ENCODE measurements around the gene GPR162.

GPR162 gene

DNA sequence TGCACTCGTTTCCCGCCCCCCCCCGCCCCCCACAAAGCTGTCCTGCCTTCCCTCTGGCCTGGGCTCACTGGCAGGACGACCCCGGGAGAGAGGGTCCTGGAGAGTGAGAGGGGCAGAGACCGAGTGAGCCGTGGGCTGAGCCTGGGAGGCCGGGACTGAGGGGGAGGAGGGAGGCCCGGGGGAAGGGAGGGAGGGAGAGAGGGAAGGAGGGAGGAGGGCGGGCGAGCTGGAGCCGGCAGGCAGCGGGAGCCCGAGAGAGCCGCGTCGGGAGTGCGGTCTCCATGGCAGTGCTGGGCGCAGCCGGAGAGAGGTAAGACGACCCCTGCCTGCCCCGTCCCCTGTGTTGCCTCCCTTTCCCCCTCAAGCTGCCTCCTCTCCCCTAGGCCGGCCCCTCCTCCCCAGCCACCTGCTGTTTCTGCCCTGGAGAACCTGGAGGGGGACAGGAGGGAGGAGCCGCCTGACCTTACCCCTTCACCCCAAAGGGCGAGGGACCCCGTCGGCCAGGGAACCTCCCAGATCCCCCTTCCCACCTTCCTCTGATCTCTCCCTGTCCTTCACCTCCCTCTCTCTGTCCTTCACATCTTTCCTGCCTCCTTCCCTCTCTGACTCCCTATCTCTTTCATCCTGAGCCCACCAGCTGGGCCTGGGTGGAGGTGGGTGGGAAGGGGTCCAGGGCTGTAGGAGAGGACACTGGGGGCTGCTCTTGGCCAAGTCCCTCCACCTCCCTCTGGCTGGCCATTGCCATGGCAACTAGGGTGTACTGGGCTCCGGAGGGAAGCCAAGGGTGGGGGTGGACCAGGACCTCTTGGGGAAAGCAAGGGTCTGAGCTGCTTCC is at the start of gene GPR162:
Gene GPR162 (plus strand): TSS at position 231 of the 835 bp plus-strand sequence. CDS start 2,078 bp downstream, outside the sequence.
- H3K4me1 ChIP-seq (ENCODE audit: insufficient read depth, low read length, severe bottlenecking), result no peaks in the 10 kb centered on the region
- H3F3A ChIP-seq (ENCODE audit: insufficient read depth, low read length), result no peaks in the 10 kb centered on the region
- H3K4me2 ChIP-seq (ENCODE audit: low read length), result no peak within 1 kb of the TSS
- no peaks in the 10 kb centered on the region for H3K9me2 ChIP-seq (ENCODE audit: low read depth, low read length)
- H3K79me2 ChIP-seq (ENCODE audit: insufficient read depth, low read length), result no peaks in the 10 kb centered on the region
- H3K4me3 ChIP-seq (ENCODE audit: low read depth, low read length, poor library complexity, severe bottlenecking), result no peak within 1 kb of the TSS
- no peak within 1 kb of the TSS for H2AFZ ChIP-seq (ENCODE audit: low read length)
- no peaks in the 10 kb centered on the region for H3K9me3 ChIP-seq (ENCODE audit: low read length)
- no peak within 1 kb of the TSS for H3K9ac ChIP-seq (ENCODE audit: low read length)
- H3K27ac ChIP-seq (ENCODE audit: low read depth, low read length, poor library complexity, severe bottlenecking), result no peak within 1 kb of the TSS
- TF ChIP-seq, protein P1, sequence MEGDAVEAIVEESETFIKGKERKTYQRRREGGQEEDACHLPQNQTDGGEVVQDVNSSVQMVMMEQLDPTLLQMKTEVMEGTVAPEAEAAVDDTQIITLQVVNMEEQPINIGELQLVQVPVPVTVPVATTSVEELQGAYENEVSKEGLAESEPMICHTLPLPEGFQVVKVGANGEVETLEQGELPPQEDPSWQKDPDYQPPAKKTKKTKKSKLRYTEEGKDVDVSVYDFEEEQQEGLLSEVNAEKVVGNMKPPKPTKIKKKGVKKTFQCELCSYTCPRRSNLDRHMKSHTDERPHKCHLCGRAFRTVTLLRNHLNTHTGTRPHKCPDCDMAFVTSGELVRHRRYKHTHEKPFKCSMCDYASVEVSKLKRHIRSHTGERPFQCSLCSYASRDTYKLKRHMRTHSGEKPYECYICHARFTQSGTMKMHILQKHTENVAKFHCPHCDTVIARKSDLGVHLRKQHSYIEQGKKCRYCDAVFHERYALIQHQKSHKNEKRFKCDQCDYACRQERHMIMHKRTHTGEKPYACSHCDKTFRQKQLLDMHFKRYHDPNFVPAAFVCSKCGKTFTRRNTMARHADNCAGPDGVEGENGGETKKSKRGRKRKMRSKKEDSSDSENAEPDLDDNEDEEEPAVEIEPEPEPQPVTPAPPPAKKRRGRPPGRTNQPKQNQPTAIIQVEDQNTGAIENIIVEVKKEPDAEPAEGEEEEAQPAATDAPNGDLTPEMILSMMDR (IDR thresholded peaks at IDR 0.05; ENCODE audit: low read length), result no peak
- no peak for TF ChIP-seq EZH2 (IDR thresholded peaks at IDR 0.05; ENCODE audit: borderline replicate concordance, low read length)
- no peaks in the 10 kb centered on the region for H3K36me3 ChIP-seq (ENCODE audit: insufficient read depth, low read length)
- peaks cover 9% of the 10 kb centered on the region; the same call in 1 of the 2 replicates for H3K27me3 ChIP-seq (ENCODE audit: insufficient read depth, low read length)
- no peaks in the 10 kb centered on the region for H4K20me1 ChIP-seq (ENCODE audit: insufficient read depth, low read length)

GRCh38 chr12:6772331-6772695 is 49.3 kb upstream of the GPR162 start, which contains the start of gene LAG3:
TSS of gene LAG3 (plus strand) at chr12:6772520. CDS start at chr12:6772853, 333 bp downstream.
- H3K4me1 ChIP-seq (ENCODE audit: insufficient read depth, low read length, severe bottlenecking), result peaks cover 7% of the 10 kb centered on the region
- TF ChIP-seq, protein P1 (IDR thresholded peaks at IDR 0.05; ENCODE audit: low read length), result no peak
- TF ChIP-seq EZH2 (IDR thresholded peaks at IDR 0.05; ENCODE audit: borderline replicate concordance, low read length), result no peak
- no peaks in the 10 kb centered on the region for H4K20me1 ChIP-seq (ENCODE audit: insufficient read depth, low read length)
- peaks cover 19% of the 10 kb centered on the region; the same call in 1 of the 2 replicates for H3K27me3 ChIP-seq (ENCODE audit: insufficient read depth, low read length)
- H3K9ac ChIP-seq (ENCODE audit: low read length), result no peak within 1 kb of the TSS
- H3K9me2 ChIP-seq (ENCODE audit: low read depth, low read length), result no peaks in the 10 kb centered on the region
- no peaks in the 10 kb centered on the region for H3K79me2 ChIP-seq (ENCODE audit: insufficient read depth, low read length)
- no peaks in the 10 kb centered on the region for H3K36me3 ChIP-seq (ENCODE audit: insufficient read depth, low read length)
- H3K4me3 ChIP-seq (ENCODE audit: low read depth, low read length, poor library complexity, severe bottlenecking), result no peak within 1 kb of the TSS
- no peaks in the 10 kb centered on the region for H3K9me3 ChIP-seq (ENCODE audit: low read length)
- no peak within 1 kb of the TSS for H2AFZ ChIP-seq (ENCODE audit: low read length)
- H3K27ac ChIP-seq (ENCODE audit: low read depth, low read length, poor library complexity, severe bottlenecking), result no peak within 1 kb of the TSS
- no peaks in the 10 kb centered on the region for H3F3A ChIP-seq (ENCODE audit: insufficient read depth, low read length)
- no peak within 1 kb of the TSS for H3K4me2 ChIP-seq (ENCODE audit: low read length)

GRCh38 chr12:6772726-6773589 is 48.7 kb upstream of the GPR162 start:
- Histone ChIP-seq H3K36me3 (ENCODE audit: insufficient read depth, low read length) (no peaks in the 10 kb centered on the region), H3K4me3 (ENCODE audit: low read depth, low read length, poor library complexity, severe bottlenecking) (no peak overlapping the region), H3K4me1 (ENCODE audit: insufficient read depth, low read length, severe bottlenecking) (peaks cover 3% of the 10 kb centered on the region), H3K9me3 (ENCODE audit: low read length) (no peaks in the 10 kb centered on the region), H3K9me2 (ENCODE audit: low read depth, low read length) (no peaks in the 10 kb centered on the region), H2AFZ (ENCODE audit: low read length) (no peak overlapping the region), H3K79me2 (ENCODE audit: insufficient read depth, low read length) (no peaks in the 10 kb centered on the region), H3K27me3 (ENCODE audit: insufficient read depth, low read length) (peaks cover 22% of the 10 kb centered on the region; the same call in 1 of the 2 replicates), H3K27ac (ENCODE audit: low read depth, low read length, poor library complexity, severe bottlenecking) (no peak overlapping the region), H3K4me2 (ENCODE audit: low read length) (no peak overlapping the region), H4K20me1 (ENCODE audit: insufficient read depth, low read length) (no peaks in the 10 kb centered on the region), H3K9ac (ENCODE audit: low read length) (no peak overlapping the region), H3F3A (ENCODE audit: insufficient read depth, low read length) (no peaks in the 10 kb centered on the region)
- TF ChIP-seq, protein P1 (IDR thresholded peaks at IDR 0.05; ENCODE audit: low read length), result no peak
- no peak for TF ChIP-seq EZH2 (IDR thresholded peaks at IDR 0.05; ENCODE audit: borderline replicate concordance, low read length)

All from OCI-LY1 (cell line).